ENCODE results near the gene IFNB1. TPM values are rescaled to one million over a fixed set of nuclear protein-coding genes. Genes with fewer than 3 reads are reported as not detected.
A peak's percentile ranks its signal among the peaks of the same experiment; 100 is the strongest.

Gene IFNB1
- total RNA-seq, 2 donors from 2014 or later = not detected

GRCh38 chr9:21043841-21044240 is 33.9 kb downstream of the IFNB1 start:
- ATAC-seq = no peak
- no peaks in the 10 kb centered on the region for H3K9me3 ChIP-seq (ENCODE audit: control insufficient read depth, low read length, poor library complexity, severe bottlenecking)
- no peak for DNase-seq
- Mint-ChIP-seq H3K4me3 (no peak overlapping the region), H3K36me3 (ENCODE audit: low read depth) (peaks cover 2% of the 10 kb centered on the region), H3K27me3 (peaks cover 9% of the 10 kb centered on the region), H3K4me1 (peaks cover 12% of the 10 kb centered on the region), H3K27ac (no peak overlapping the region)

DNA sequence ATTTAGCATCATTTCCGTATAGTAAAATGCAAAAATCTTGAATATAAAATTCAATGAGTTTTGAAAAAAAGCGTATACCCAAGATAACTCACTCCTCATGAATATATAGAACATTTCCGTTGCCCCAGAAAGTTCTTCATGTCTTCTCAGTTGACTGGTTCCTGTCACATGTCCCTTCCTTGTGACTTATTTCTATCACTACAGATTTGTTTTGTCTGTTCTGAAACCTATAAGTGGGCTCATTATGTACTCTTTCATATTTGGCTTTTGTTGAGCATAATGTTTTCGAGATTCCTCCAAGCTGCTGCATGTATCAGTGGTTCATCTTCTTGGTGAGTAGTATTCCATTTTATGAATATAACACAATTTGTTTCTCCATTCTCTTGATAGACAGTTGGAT is 35.3 kb downstream of the IFNB1 start:
- peaks cover 9% of the 10 kb centered on the region for H3K4me1 Mint-ChIP-seq
- no peak overlapping the region for H3K27ac Mint-ChIP-seq
- peaks cover under 1% of the 10 kb centered on the region for H3K36me3 Mint-ChIP-seq (ENCODE audit: low read depth)
- H3K27me3 Mint-ChIP-seq = no peaks in the 10 kb centered on the region
- no peaks in the 10 kb centered on the region for H3K9me3 ChIP-seq (ENCODE audit: control insufficient read depth, low read length, poor library complexity, severe bottlenecking)
- DNase-seq (no peak), ATAC-seq (no peak)
- H3K4me3 Mint-ChIP-seq = no peak overlapping the region

GRCh38 chr9:21039302-21039701 is 38.4 kb downstream of the IFNB1 start:
- Mint-ChIP-seq H3K27ac (no peak overlapping the region), H3K27me3 (no peaks in the 10 kb centered on the region), H3K36me3 (ENCODE audit: low read depth) (peaks cover 3% of the 10 kb centered on the region), H3K4me3 (no peak overlapping the region), H3K4me1 (peaks cover 10% of the 10 kb centered on the region)
- H3K9me3 ChIP-seq (ENCODE audit: control insufficient read depth, low read length, poor library complexity, severe bottlenecking) = no peaks in the 10 kb centered on the region
- DNase-seq (no peak), ATAC-seq (no peak)

DNA sequence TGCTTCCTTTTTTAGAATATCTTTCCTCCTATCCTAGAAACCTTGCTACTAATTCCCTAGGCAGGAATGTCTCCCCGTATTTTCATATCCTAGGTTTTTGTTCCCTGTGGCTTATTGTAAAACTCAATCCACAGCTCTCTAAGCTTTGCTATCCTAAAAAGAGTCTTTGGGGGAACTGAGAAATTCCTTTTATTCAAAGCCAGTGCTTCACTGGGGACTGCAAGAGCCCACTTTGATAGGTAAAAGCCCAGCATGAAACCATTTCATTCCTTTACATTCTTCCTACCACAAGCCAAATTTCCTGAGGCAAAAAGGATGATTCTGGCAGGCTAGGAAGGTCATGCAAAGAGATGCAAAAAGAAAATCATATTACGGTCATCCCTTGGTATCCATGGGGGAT is 40.5 kb downstream of the IFNB1 start:
- Mint-ChIP-seq H3K4me3 (no peak overlapping the region), H3K36me3 (ENCODE audit: low read depth) (peaks cover 5% of the 10 kb centered on the region), H3K27me3 (no peaks in the 10 kb centered on the region), H3K4me1 (peaks cover 16% of the 10 kb centered on the region), H3K27ac (no peak overlapping the region)
- DNase-seq (no peak), ATAC-seq (no peak)
- no peaks in the 10 kb centered on the region for H3K9me3 ChIP-seq (ENCODE audit: control insufficient read depth, low read length, poor library complexity, severe bottlenecking)

DNA sequence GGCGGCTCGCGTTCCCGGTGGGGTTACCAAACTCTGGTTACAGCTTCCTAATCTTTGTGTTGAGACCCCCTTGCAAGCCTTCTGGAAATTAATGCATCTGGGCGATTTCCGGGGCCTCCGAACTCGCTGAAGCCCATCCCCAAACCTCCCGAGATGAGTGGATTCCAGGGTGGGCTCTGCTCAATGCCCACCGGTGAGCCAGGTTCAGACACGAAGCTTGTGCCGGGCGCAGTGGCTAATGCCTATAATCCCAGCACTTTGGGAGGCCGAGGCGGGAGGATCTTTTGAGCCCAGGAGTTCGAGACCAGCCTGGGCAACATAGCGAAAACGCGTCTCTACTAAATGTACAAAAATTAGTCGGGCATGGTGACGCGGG is 45.9 kb downstream of the IFNB1 start:
- no peak for DNase-seq
- H3K36me3 Mint-ChIP-seq (ENCODE audit: low read depth) = peaks cover 4% of the 10 kb centered on the region
- no peaks in the 10 kb centered on the region for H3K27me3 Mint-ChIP-seq
- peaks cover 14% of the 10 kb centered on the region for H3K4me1 Mint-ChIP-seq
- no peak for ATAC-seq
- no peak overlapping the region for H3K4me3 Mint-ChIP-seq
- H3K27ac Mint-ChIP-seq = no peak overlapping the region
- no peaks in the 10 kb centered on the region for H3K9me3 ChIP-seq (ENCODE audit: control insufficient read depth, low read length, poor library complexity, severe bottlenecking)

DNA sequence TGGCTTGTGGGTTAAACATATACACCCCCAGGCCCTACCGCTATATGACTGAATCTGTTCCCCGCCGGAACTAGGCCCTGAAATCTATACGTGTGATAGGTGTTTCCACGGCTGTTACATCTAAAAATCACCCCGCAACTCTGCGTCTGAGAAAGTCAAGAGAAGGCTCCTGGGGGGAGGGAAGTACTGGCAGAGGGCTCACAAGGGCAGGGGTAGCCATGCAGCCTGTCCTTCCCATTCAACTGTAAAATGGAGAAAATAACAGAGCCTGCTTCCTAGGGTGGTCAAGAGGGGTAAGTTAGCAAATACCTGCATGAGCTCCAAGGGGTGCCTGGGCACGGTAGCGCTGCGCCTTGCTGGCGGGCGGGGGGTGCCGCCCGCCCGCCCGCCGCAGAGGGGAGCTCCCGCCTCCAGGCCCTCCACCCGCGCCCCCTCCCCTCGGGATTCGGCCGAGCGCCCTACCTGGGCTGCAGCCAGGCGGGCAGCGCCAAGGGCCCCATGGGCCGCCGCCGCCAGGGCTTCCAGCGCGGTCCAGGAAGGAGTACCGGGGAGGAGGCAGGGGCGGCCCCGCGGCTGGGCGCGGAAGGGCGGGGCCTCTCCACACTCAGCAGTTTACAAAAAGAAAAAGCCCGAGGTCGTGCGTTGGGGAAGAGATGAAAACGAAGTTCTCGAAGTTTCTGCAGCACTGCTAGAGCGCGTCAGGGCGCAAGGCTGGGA is 46.5 kb downstream of the IFNB1 start, which contains the start of gene HACD4:
HACD4 (minus strand) TSS at position 550 of the 717 bp plus-strand sequence; CDS start at position 500, 50 bp downstream.
- peak; percentile 57 to 65 (median 61) for DNase-seq
- Mint-ChIP-seq H3K4me3 (no peak within 1 kb of the TSS), H3K27ac (no peak within 1 kb of the TSS), H3K4me1 (peaks cover 15% of the 10 kb centered on the region), H3K36me3 (ENCODE audit: low read depth) (peaks cover 2% of the 10 kb centered on the region), H3K27me3 (no peaks in the 10 kb centered on the region)
- no peaks in the 10 kb centered on the region for H3K9me3 ChIP-seq (ENCODE audit: control insufficient read depth, low read length, poor library complexity, severe bottlenecking)
- ATAC-seq = peak; percentile 87

- Mint-ChIP-seq H3K4me3 (no peak overlapping the region), H3K27me3 (no peaks in the 10 kb centered on the region), H3K4me1 (peaks cover 17% of the 10 kb centered on the region), H3K27ac (no peak overlapping the region), H3K36me3 (ENCODE audit: low read depth) (peaks cover 2% of the 10 kb centered on the region)
- H3K9me3 ChIP-seq (ENCODE audit: control insufficient read depth, low read length, poor library complexity, severe bottlenecking) = no peaks in the 10 kb centered on the region
- ATAC-seq = peak; percentile 48
- DNase-seq = no peak
Observed at GRCh38 chr9:21030389-21031035, 47.2 kb downstream of the IFNB1 start.

DNA sequence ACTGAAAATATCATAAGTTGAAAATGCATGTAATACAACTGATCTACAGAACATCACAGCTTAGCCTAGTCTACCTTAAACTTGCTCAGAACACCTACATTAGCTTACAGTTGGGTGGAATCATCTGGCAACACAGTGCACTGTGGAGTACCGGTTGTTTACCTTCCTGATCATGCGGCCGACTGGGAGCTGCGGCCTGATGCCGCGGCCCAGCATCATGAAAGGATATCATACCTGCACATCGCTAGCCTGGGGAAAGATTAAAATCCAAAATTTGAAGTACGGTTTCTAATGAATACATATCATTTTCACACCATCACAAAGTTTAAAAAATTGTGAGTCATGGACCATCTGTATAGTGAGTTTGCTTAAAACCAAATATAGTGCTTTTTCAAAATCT is 48.1 kb downstream of the IFNB1 start:
- ATAC-seq (no peak), DNase-seq (no peak)
- peaks cover 17% of the 10 kb centered on the region for H3K4me1 Mint-ChIP-seq
- H3K4me3 Mint-ChIP-seq = no peak overlapping the region
- no peaks in the 10 kb centered on the region for H3K27me3 Mint-ChIP-seq
- H3K27ac Mint-ChIP-seq = no peak overlapping the region
- peaks cover 2% of the 10 kb centered on the region for H3K36me3 Mint-ChIP-seq (ENCODE audit: low read depth)
- no peaks in the 10 kb centered on the region for H3K9me3 ChIP-seq (ENCODE audit: control insufficient read depth, low read length, poor library complexity, severe bottlenecking)

- no peaks in the 10 kb centered on the region for H3K27me3 Mint-ChIP-seq
- peaks cover 23% of the 10 kb centered on the region for H3K4me1 Mint-ChIP-seq
- peak overlapping the region; percentile 61 for H3K4me3 Mint-ChIP-seq
- H3K27ac Mint-ChIP-seq = peak overlapping the region; percentile 82
- H3K36me3 Mint-ChIP-seq (ENCODE audit: low read depth) = no peaks in the 10 kb centered on the region
- no peaks in the 10 kb centered on the region for H3K9me3 ChIP-seq (ENCODE audit: control insufficient read depth, low read length, poor library complexity, severe bottlenecking)
- DNase-seq (no peak), ATAC-seq (no peak)
Observed at GRCh38 chr9:21028466-21028865, 49.3 kb downstream of the IFNB1 start.

GRCh38 chr9:21027295-21027694 is 50.4 kb downstream of the IFNB1 start:
- no peaks in the 10 kb centered on the region for H3K36me3 Mint-ChIP-seq (ENCODE audit: low read depth)
- DNase-seq (no peak), ATAC-seq (no peak)
- peak overlapping the region; percentile 82 for H3K27ac Mint-ChIP-seq
- H3K4me3 Mint-ChIP-seq = no peak overlapping the region
- no peaks in the 10 kb centered on the region for H3K9me3 ChIP-seq (ENCODE audit: control insufficient read depth, low read length, poor library complexity, severe bottlenecking)
- peaks cover 19% of the 10 kb centered on the region for H3K4me1 Mint-ChIP-seq
- H3K27me3 Mint-ChIP-seq = no peaks in the 10 kb centered on the region

Other genes starting within 250 kb of the IFNB1 start
- 1 to 10 TPM; 8.7 to 9.8 TPM for gene HACD4, start 46.3 kb downstream of the IFNB1 start, total RNA-seq
- gene IFNW1, start 63.9 kb upstream of the IFNB1 start, total RNA-seq = not detected
- not detected for gene IFNA21, start 88.7 kb upstream of the IFNB1 start, total RNA-seq
- not detected for gene IFNA4, start 109.6 kb upstream of the IFNB1 start, total RNA-seq
- gene IFNA7, start 124.3 kb upstream of the IFNB1 start, total RNA-seq = not detected
- gene IFNA10, start 129.2 kb upstream of the IFNB1 start, total RNA-seq = not detected
- gene IFNA16, start 139.4 kb upstream of the IFNB1 start, total RNA-seq = not detected
- gene IFNA17, start 150.3 kb upstream of the IFNB1 start, total RNA-seq = not detected
- not detected for gene IFNA14, start 162.1 kb upstream of the IFNB1 start, total RNA-seq
- gene IFNA5, start 227.4 kb upstream of the IFNB1 start, total RNA-seq = not detected